Body of pancreas (tissue), 4 donors: ENCODE results near the gene CCDC50.

Experiments
- CTCF ChIP-seq, 7 experiments: fragments of 450-650 bp in 4 of 7; fragments of 200-600 bp in 3 of 7; sonication (generic) in 3 of 7; IDR thresholded peaks; one replicate each; pipeline ENCODE4 v1.5.1; 2016 to 2019; ENCODE audit warnings: antibody characterized with exemption in 7 of 7
- POLR2A ChIP-seq, 3 donors: fragments of 450-650 bp; IDR thresholded peaks; one replicate each; pipeline ENCODE4 v1.6.1; 2016; ENCODE audit warnings: antibody characterized with exemption in 3 of 3, mild to moderate bottlenecking in 2 of 3

GRCh38 chr3:191387441-191388077, 58.4 kb downstream of the CCDC50 start:
- TF ChIP-seq POLR2A (IDR thresholded peaks at IDR 0.05) = no peak
- no peak for TF ChIP-seq CTCF (IDR thresholded peaks at IDR 0.05)
